Naive B cell (primary cell): ENCODE data around the gene NPLOC4. TPM values are rescaled to one million over a fixed set of nuclear protein-coding genes. Genes with fewer than 3 reads are reported as not detected.
A peak's percentile ranks its signal among the peaks of the same experiment; 100 is the strongest.

Experiments
- ATAC-seq, 2 donors: fragments of 150-1000 bp; cut with Tn5 transposase; 2 replicates each; pipeline ENCODE4 v1.10.0; 2021; ENCODE audit warnings: low read depth in 2 of 2, mild to moderate bottlenecking in 2 of 2, moderate library complexity in 2 of 2
- DNase-seq: peaks from one replicate; pipeline ENCODE4 v3.0.0; 2022
- H3K27ac Mint-ChIP-seq, 6 donors: one replicate each; pipeline ENCODE4 v1.8.0; 2020 to 2022; ENCODE audit warnings: mild to moderate bottlenecking in 6 of 6, mixed read lengths in 6 of 6, moderate library complexity in 5 of 6, inconsistent platforms in 2 of 6
- H3K27me3 Mint-ChIP-seq, 3 donors: one replicate each; pipeline ENCODE4 v1.8.0; 2021 to 2022; ENCODE audit warnings: mixed read lengths in 3 of 3, mild to moderate bottlenecking in 1 of 3
- H3K36me3 Mint-ChIP-seq, 2 donors: one replicate each; pipeline ENCODE4 v1.8.0; 2020 to 2022; ENCODE audit warnings: mixed read lengths in 2 of 2, inconsistent platforms in 1 of 2, mild to moderate bottlenecking in 1 of 2
- H3K4me1 Mint-ChIP-seq, 3 donors: one replicate each; pipeline ENCODE4 v1.8.0; 2020 to 2022; ENCODE audit warnings: mixed read lengths in 3 of 3, inconsistent platforms in 1 of 3, mild to moderate bottlenecking in 1 of 3, moderate library complexity in 1 of 3
- H3K4me3 Mint-ChIP-seq, 8 donors: one replicate each; pipeline ENCODE4 v1.8.0; 2020 to 2022; ENCODE audit warnings: mild to moderate bottlenecking in 8 of 8, mixed read lengths in 8 of 8, moderate library complexity in 8 of 8, inconsistent platforms in 2 of 8
- H3K9me3 Mint-ChIP-seq, 7 donors: one replicate each; pipeline ENCODE4 v1.8.0; 2020 to 2022; ENCODE audit warnings: mixed read lengths in 7 of 7, mild to moderate bottlenecking in 5 of 7, inconsistent platforms in 2 of 7, moderate library complexity in 1 of 7
- polyA plus RNA-seq, 6 donors: library from polyadenylated mRNA; unstranded; fragments of 300-500 nt; fragmentation: Illumina TruSeq; gene quantifications; one replicate each; pipeline ENCODE4 v1.2.3, GENCODE V29; 2021; ENCODE audit warnings: low read depth in 6 of 6

Gene NPLOC4
- polyA plus RNA-seq, 6 donors from 2014 or later = 49.2 to 76.6 (median 57.7) TPM

- Mint-ChIP-seq H3K27ac (no peak overlapping the region), H3K4me1 (peaks cover 6 to 21% (median 8%) of the 10 kb centered on the region in 3 donors), H3K4me3 (no peak overlapping the region), H3K36me3 (peaks cover 0 to 7% of the 10 kb centered on the region in 2 donors), H3K9me3 (no peaks in the 10 kb centered on the region), H3K27me3 (no peaks in the 10 kb centered on the region)
- ATAC-seq (no peak), DNase-seq (no peak)
These were observed 36.8 kb upstream of the NPLOC4 start for GRCh38 chr17:81673561-81674258.

GRCh38 chr17:81672954-81673353 lies 36.0 kb upstream of the NPLOC4 start:
- peaks cover 0 to 7% of the 10 kb centered on the region in 2 donors for H3K36me3 Mint-ChIP-seq
- H3K4me1 Mint-ChIP-seq = peaks cover 11 to 29% (median 14%) of the 10 kb centered on the region in 3 donors
- no peak for ATAC-seq
- DNase-seq = no peak
- no peaks in the 10 kb centered on the region for H3K27me3 Mint-ChIP-seq
- no peaks in the 10 kb centered on the region for H3K9me3 Mint-ChIP-seq
- no peak overlapping the region for H3K27ac Mint-ChIP-seq
- H3K4me3 Mint-ChIP-seq = no peak overlapping the region

GRCh38 chr17:81672504-81672903 lies 35.6 kb upstream of the NPLOC4 start:
- DNase-seq = no peak
- Mint-ChIP-seq H3K4me3 (no peak overlapping the region), H3K27ac (no peak overlapping the region), H3K9me3 (no peaks in the 10 kb centered on the region), H3K27me3 (no peaks in the 10 kb centered on the region), H3K4me1 (peaks cover 16 to 31% (median 19%) of the 10 kb centered on the region in 3 donors), H3K36me3 (peaks cover 0 to 7% of the 10 kb centered on the region in 2 donors)
- no peak for ATAC-seq

- ATAC-seq (no peak), DNase-seq (no peak)
- peak overlapping the region; percentile 44 to 89 (median 78) for H3K27ac Mint-ChIP-seq
- H3K9me3 Mint-ChIP-seq = no peaks in the 10 kb centered on the region
- peaks cover 20 to 39% (median 26%) of the 10 kb centered on the region in 3 donors for H3K4me1 Mint-ChIP-seq
- H3K27me3 Mint-ChIP-seq = no peaks in the 10 kb centered on the region
- peaks cover 0 to 7% of the 10 kb centered on the region in 2 donors for H3K36me3 Mint-ChIP-seq
- H3K4me3 Mint-ChIP-seq = peak overlapping the region; percentile 54 to 98 (median 93)
These were observed 30.8 kb upstream of the NPLOC4 start for GRCh38 chr17:81667754-81668153.

- H3K4me1 Mint-ChIP-seq = peaks cover 20 to 39% (median 26%) of the 10 kb centered on the region in 3 donors
These were observed 29.7 kb upstream of the NPLOC4 start, which contains the start of the genes CCDC137 and OXLD1 for GRCh38 chr17:81666342-81667191. Gene CCDC137, plus strand, starts transcription at chr17:81666737. Its CDS starts 30 bp downstream, at chr17:81666767. Gene OXLD1, minus strand, starts transcription at chr17:81666605. Its CDS starts 28 bp downstream, at chr17:81666577.

GRCh38 chr17:81666092-81666341 lies 29.1 kb upstream of the NPLOC4 start:
- DNase-seq (no peak), ATAC-seq (no peak)
- Mint-ChIP-seq H3K36me3 (no peaks in the 10 kb centered on the region), H3K4me3 (peak overlapping the region; percentile 92 to 98 (median 96)), H3K27ac (peak overlapping the region in 4 of 6 donors; percentile 85 to 98 (median 94)), H3K9me3 (no peaks in the 10 kb centered on the region), H3K4me1 (peaks cover 20 to 39% (median 26%) of the 10 kb centered on the region in 3 donors), H3K27me3 (no peaks in the 10 kb centered on the region)

More at GRCh38 chr17:81666342-81667191, 29.7 kb upstream of the NPLOC4 start, which contains the start of the genes CCDC137 and OXLD1:
- Mint-ChIP-seq H3K36me3 (no peaks in the 10 kb centered on the region), H3K27ac (peak within 1 kb of the TSS; percentile 92 to 98 (median 94)), H3K4me3 (peak within 1 kb of the TSS; percentile 92 to 98 (median 96)), H3K27me3 (no peaks in the 10 kb centered on the region), H3K9me3 (no peaks in the 10 kb centered on the region)
- peak; percentile 98 for ATAC-seq
- peak; percentile 90 for DNase-seq

- ATAC-seq (no peak), DNase-seq (no peak)
- Mint-ChIP-seq H3K9me3 (no peaks in the 10 kb centered on the region), H3K27ac (peak overlapping the region in 4 of 6 donors; percentile 85 to 98 (median 94)), H3K36me3 (no peaks in the 10 kb centered on the region), H3K4me1 (peaks cover 20 to 39% (median 26%) of the 10 kb centered on the region in 3 donors), H3K27me3 (no peaks in the 10 kb centered on the region), H3K4me3 (peak overlapping the region; percentile 92 to 98 (median 96))
These were observed 28.5 kb upstream of the NPLOC4 start for GRCh38 chr17:81665205-81666091.

GRCh38 chr17:81664051-81664470 lies 27.1 kb upstream of the NPLOC4 start:
- no peaks in the 10 kb centered on the region for H3K27me3 Mint-ChIP-seq
- DNase-seq = no peak
- peak overlapping the region in 2 of 8 donors; percentile 12 to 73 for H3K4me3 Mint-ChIP-seq
- H3K9me3 Mint-ChIP-seq = no peaks in the 10 kb centered on the region
- ATAC-seq = no peak
- H3K4me1 Mint-ChIP-seq = peaks cover 20 to 35% (median 26%) of the 10 kb centered on the region in 3 donors
- peak overlapping the region in 2 of 6 donors; percentile 20 to 65 for H3K27ac Mint-ChIP-seq
- H3K36me3 Mint-ChIP-seq = no peaks in the 10 kb centered on the region

- no peak overlapping the region for H3K27ac Mint-ChIP-seq
- H3K36me3 Mint-ChIP-seq = no peaks in the 10 kb centered on the region
- ATAC-seq (no peak), DNase-seq (no peak)
- H3K4me1 Mint-ChIP-seq = peaks cover 10 to 15% (median 12%) of the 10 kb centered on the region in 3 donors
- peak overlapping the region in 1 of 8 donors; percentile 36 for H3K4me3 Mint-ChIP-seq
- H3K27me3 Mint-ChIP-seq = no peaks in the 10 kb centered on the region
- H3K9me3 Mint-ChIP-seq = no peaks in the 10 kb centered on the region
These were observed 25.1 kb upstream of the NPLOC4 start for GRCh38 chr17:81662002-81662401.

GRCh38 chr17:81660441-81660840 lies 23.5 kb upstream of the NPLOC4 start:
- Mint-ChIP-seq H3K36me3 (no peaks in the 10 kb centered on the region), H3K27ac (no peak overlapping the region), H3K27me3 (no peaks in the 10 kb centered on the region), H3K4me3 (no peak overlapping the region), H3K4me1 (peaks cover 0 to 5% (median under 1%) of the 10 kb centered on the region in 3 donors), H3K9me3 (no peaks in the 10 kb centered on the region)
- ATAC-seq (no peak), DNase-seq (no peak)

- no peaks in the 10 kb centered on the region for H3K36me3 Mint-ChIP-seq
- DNase-seq = no peak
- no peaks in the 10 kb centered on the region for H3K27me3 Mint-ChIP-seq
- no peaks in the 10 kb centered on the region for H3K9me3 Mint-ChIP-seq
- ATAC-seq = no peak
- H3K27ac Mint-ChIP-seq = no peak overlapping the region
- peaks cover 0 to 3% (median 3%) of the 10 kb centered on the region in 3 donors for H3K4me1 Mint-ChIP-seq
- H3K4me3 Mint-ChIP-seq = no peak overlapping the region
These were observed 22.1 kb upstream of the NPLOC4 start for GRCh38 chr17:81659038-81659437.

- Mint-ChIP-seq H3K4me3 (peak overlapping the region in 1 of 8 donors; percentile 41), H3K27ac (no peak overlapping the region), H3K27me3 (peaks cover 0 to 9% (median 3%) of the 10 kb centered on the region in 3 donors), H3K36me3 (no peaks in the 10 kb centered on the region), H3K9me3 (no peaks in the 10 kb centered on the region), H3K4me1 (peaks cover 10 to 18% (median 13%) of the 10 kb centered on the region in 3 donors)
- DNase-seq = no peak
- ATAC-seq = no peak
These were observed 19.9 kb upstream of the NPLOC4 start for GRCh38 chr17:81656835-81657234.
